ENCODE data around the gene LZTFL1. TPM values are rescaled to one million over a fixed set of nuclear protein-coding genes. Genes with fewer than 3 reads are reported as not detected.

Gene LZTFL1
- total RNA-seq, 2 experiments from 2014 or later = 8.0 to 8.4 TPM

- DNase-seq = peak; percentile 43
- POLR2A ChIA-PET = no interaction called here
- H3K4me1 Mint-ChIP-seq = peaks cover 6% of the 10 kb centered on the region
Observed at GRCh38 chr3:45795882-45796765, 45.8 kb downstream of the LZTFL1 start, which contains the start of gene SLC6A20. TSS of gene SLC6A20 (minus strand) at chr3:45796536. CDS start at chr3:45796419, 117 bp downstream.

GRCh38 chr3:45795509-45795881 is 46.4 kb downstream of the LZTFL1 start:
- peaks cover 73% of the 10 kb centered on the region for H3K27me3 Mint-ChIP-seq
- DNase-seq = no peak
- peaks cover 4% of the 10 kb centered on the region for H3K9me3 Mint-ChIP-seq
- POLR2A ChIA-PET = no interaction called here
- H3K36me3 Mint-ChIP-seq = no peaks in the 10 kb centered on the region
- peaks cover 6% of the 10 kb centered on the region for H3K4me1 Mint-ChIP-seq
- ATAC-seq (ENCODE audit: low read depth) = no peak
- peak overlapping the region; percentile 69 for H3K4me3 Mint-ChIP-seq
- no peak overlapping the region for H3K27ac Mint-ChIP-seq

More at GRCh38 chr3:45795882-45796765, 45.8 kb downstream of the LZTFL1 start, which contains the start of gene SLC6A20:
- Mint-ChIP-seq H3K27me3 (peaks cover 73% of the 10 kb centered on the region), H3K27ac (no peak within 1 kb of the TSS), H3K9me3 (no peaks in the 10 kb centered on the region), H3K4me3 (peak within 1 kb of the TSS; percentile 69), H3K36me3 (no peaks in the 10 kb centered on the region)
- ATAC-seq (ENCODE audit: low read depth) = peak; percentile 26

DNA sequence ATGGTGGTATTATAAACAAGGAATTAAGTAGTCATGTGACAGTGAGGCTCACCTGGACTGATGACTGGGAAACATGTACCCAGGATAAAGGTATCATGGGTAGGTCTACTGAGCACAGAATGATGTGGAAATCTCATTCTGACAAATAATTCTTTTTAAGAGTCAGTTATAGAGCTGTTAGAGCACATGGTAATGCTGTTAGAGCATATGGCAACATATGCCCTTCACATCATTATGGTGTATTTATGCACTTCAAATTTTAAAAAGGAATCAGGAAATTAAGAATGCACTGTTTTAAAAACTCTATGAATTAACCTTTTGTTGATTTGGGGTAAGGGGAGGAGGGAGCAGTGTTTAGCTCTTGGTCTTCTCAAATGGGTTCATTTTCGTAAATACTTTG is 47.3 kb downstream of the LZTFL1 start:
- no peak for ATAC-seq (ENCODE audit: low read depth)
- DNase-seq = no peak
- Mint-ChIP-seq H3K27ac (no peak overlapping the region), H3K9me3 (peaks cover 6% of the 10 kb centered on the region), H3K4me1 (peaks cover 6% of the 10 kb centered on the region), H3K36me3 (no peaks in the 10 kb centered on the region), H3K4me3 (no peak overlapping the region), H3K27me3 (peaks cover 74% of the 10 kb centered on the region)
- POLR2A ChIA-PET = no interaction called here

- ATAC-seq (ENCODE audit: low read depth) = no peak
- Mint-ChIP-seq H3K4me3 (no peak overlapping the region), H3K36me3 (no peaks in the 10 kb centered on the region), H3K4me1 (peaks cover 6% of the 10 kb centered on the region), H3K27ac (no peak overlapping the region), H3K27me3 (peaks cover 71% of the 10 kb centered on the region), H3K9me3 (peaks cover 6% of the 10 kb centered on the region)
- DNase-seq = no peak
- POLR2A ChIA-PET = interaction anchor here (0.6 kb wide), 1 partner anchor 395 kb away, joined by 3 read pairs; no protein-coding TSS in a partner anchor
Observed at GRCh38 chr3:45794177-45794560, 47.8 kb downstream of the LZTFL1 start.

- Mint-ChIP-seq H3K27me3 (peaks cover 71% of the 10 kb centered on the region), H3K36me3 (no peaks in the 10 kb centered on the region), H3K9me3 (peaks cover 6% of the 10 kb centered on the region), H3K27ac (no peak overlapping the region), H3K4me3 (no peak overlapping the region), H3K4me1 (peaks cover 6% of the 10 kb centered on the region)
- DNase-seq = no peak
- POLR2A ChIA-PET = interaction anchor here (0.6 kb wide), 1 partner anchor 394 kb away, joined by 3 read pairs; no protein-coding TSS in a partner anchor
- ATAC-seq (ENCODE audit: low read depth) = no peak
Observed at GRCh38 chr3:45793482-45794176, 48.3 kb downstream of the LZTFL1 start.

DNA sequence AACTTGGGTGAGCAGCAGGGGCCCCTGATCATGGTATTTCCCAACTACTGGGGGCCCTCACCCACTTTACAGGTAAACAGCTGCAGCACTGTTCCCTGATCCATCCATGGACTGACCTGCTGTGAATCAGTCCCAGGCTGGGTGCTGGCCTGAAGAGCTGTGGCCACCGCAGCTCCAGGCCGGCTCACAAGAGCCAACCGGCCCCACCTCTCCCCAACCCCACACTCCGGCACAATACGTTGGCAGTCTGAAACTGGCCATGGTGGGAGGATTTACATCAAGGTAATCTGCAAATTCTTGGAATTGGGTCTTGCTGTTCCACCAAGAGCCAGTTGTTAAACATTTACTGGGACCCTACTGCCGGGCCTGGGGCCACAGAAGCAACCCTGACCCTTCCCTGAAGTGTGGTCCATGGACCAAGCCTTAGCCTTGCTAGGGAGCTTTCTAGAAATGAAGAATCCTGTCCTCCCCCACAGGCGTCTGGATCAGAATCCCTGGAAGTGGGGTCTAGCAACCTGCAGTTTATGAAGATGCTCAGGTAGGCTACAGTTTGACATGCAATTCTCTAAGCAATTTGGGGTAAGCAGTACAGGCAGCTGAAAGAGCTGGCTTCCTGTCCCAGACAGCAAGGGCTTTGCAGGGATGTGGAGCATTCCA is 49.3 kb downstream of the LZTFL1 start:
- Mint-ChIP-seq H3K9me3 (peaks cover 6% of the 10 kb centered on the region), H3K4me3 (no peak overlapping the region), H3K27me3 (peaks cover 61% of the 10 kb centered on the region), H3K36me3 (no peaks in the 10 kb centered on the region), H3K4me1 (peaks cover 6% of the 10 kb centered on the region), H3K27ac (no peak overlapping the region)
- ATAC-seq (ENCODE audit: low read depth) (no peak), DNase-seq (no peak)
- POLR2A ChIA-PET = no interaction called here

- Mint-ChIP-seq H3K4me1 (peaks cover 6% of the 10 kb centered on the region), H3K4me3 (no peak overlapping the region), H3K27ac (no peak overlapping the region), H3K36me3 (no peaks in the 10 kb centered on the region), H3K27me3 (peaks cover 60% of the 10 kb centered on the region), H3K9me3 (peaks cover 6% of the 10 kb centered on the region)
- POLR2A ChIA-PET = no interaction called here
- ATAC-seq (ENCODE audit: low read depth) (no peak), DNase-seq (no peak)
Observed at GRCh38 chr3:45792036-45792435, 49.9 kb downstream of the LZTFL1 start.

GRCh38 chr3:45790596-45790995 is 51.3 kb downstream of the LZTFL1 start:
- Mint-ChIP-seq H3K4me3 (no peak overlapping the region), H3K4me1 (peaks cover 2% of the 10 kb centered on the region), H3K9me3 (peaks cover 6% of the 10 kb centered on the region), H3K27me3 (peaks cover 50% of the 10 kb centered on the region), H3K27ac (no peak overlapping the region), H3K36me3 (no peaks in the 10 kb centered on the region)
- POLR2A ChIA-PET = no interaction called here
- no peak for ATAC-seq (ENCODE audit: low read depth)
- no peak for DNase-seq

DNA sequence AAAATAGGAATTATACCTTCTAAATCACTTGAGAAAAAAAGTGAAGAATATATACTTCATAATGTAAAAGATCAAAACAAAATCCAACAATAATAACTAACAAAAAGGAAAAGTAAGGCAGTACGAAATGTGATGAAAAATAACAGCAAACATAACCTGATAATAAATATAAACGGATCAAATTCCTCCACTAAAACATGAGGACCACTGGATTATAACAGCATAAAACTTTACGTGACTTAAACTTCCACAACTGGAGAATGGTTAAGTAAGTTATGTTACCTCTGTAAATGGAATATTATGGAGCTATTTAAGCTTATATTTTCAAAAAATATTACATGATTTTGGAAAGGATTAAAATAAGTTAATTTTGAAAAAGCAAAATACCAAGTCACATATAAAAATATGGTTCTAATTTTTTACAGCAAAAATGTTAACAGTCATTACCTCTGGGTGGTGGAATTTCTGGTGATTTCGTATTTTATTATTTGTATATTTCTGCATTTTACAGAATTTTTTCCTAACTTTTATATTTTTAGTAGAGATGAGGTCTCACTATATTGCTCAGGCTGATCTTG is 52.6 kb downstream of the LZTFL1 start:
- ATAC-seq (ENCODE audit: low read depth) = no peak
- Mint-ChIP-seq H3K36me3 (no peaks in the 10 kb centered on the region), H3K27me3 (peaks cover 44% of the 10 kb centered on the region), H3K9me3 (peaks cover 6% of the 10 kb centered on the region), H3K4me3 (no peak overlapping the region), H3K4me1 (no peaks in the 10 kb centered on the region), H3K27ac (no peak overlapping the region)
- DNase-seq = no peak
- POLR2A ChIA-PET = no interaction called here

DNA sequence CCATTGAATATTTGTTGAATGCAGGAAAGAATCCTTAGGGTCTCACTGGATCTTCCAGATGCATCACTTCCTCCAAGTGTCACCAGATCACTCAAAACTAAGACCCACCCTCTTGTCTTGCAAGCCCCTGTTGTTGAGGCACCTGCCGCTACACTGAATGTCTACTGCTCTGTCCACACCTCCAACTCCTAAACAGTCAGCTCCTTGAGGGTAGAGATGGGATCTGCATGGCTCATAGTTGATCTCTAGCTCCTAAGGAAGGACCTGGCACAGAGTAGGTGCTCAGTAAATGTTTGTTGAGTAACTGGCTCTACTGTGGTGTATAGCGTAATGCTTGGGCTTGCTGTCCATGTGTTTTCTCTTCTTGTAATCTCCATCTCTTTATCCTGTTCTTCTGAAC is 54.4 kb downstream of the LZTFL1 start:
- ATAC-seq (ENCODE audit: low read depth) = no peak
- H3K4me1 Mint-ChIP-seq = no peaks in the 10 kb centered on the region
- peaks cover 6% of the 10 kb centered on the region for H3K9me3 Mint-ChIP-seq

GRCh38 chr3:45786801-45787495 is 55.0 kb downstream of the LZTFL1 start:
- H3K27me3 Mint-ChIP-seq = peaks cover 32% of the 10 kb centered on the region

More for the DNA sequence above, 54.4 kb downstream of the LZTFL1 start:
- no peak for DNase-seq
- Mint-ChIP-seq H3K36me3 (no peaks in the 10 kb centered on the region), H3K4me3 (no peak overlapping the region), H3K27ac (no peak overlapping the region), H3K27me3 (peaks cover 32% of the 10 kb centered on the region)
- POLR2A ChIA-PET = no interaction called here

DNA sequence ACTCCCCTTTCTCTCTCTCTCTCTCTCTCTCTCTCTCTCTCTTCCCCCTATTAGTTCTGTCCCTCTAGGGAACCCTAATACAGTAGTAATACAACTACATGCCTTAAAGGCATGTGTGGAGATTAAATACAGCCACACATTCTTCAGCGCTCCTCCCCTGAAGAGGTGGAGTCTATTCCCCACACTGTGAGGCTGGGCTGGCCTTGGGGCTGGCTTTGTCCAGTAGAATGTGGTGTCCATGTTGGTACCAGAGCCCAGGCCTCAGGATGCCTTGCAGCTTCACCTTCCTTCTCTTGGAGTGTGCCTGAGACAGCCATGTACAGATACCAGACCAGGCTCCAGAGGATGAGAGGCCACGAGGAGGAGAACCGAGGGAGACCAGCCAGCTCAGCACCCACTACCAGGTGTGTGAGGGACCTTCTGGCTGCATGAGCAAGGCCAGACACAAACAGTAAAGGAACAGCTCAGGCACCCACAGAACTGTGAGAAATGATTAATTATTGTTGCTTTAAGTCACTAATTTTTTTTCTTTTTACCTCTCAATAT is 56.2 kb downstream of the LZTFL1 start:
- H3K9me3 Mint-ChIP-seq = peaks cover 4% of the 10 kb centered on the region
- ATAC-seq (ENCODE audit: low read depth) = no peak
- POLR2A ChIA-PET = no interaction called here

More at GRCh38 chr3:45786801-45787495, 55.0 kb downstream of the LZTFL1 start:
- Mint-ChIP-seq H3K36me3 (no peaks in the 10 kb centered on the region), H3K9me3 (peaks cover 6% of the 10 kb centered on the region), H3K4me1 (no peaks in the 10 kb centered on the region), H3K4me3 (no peak overlapping the region), H3K27ac (no peak overlapping the region)
- no peak for DNase-seq
- no peak for ATAC-seq (ENCODE audit: low read depth)
- POLR2A ChIA-PET = no interaction called here

More for the DNA sequence above, 56.2 kb downstream of the LZTFL1 start:
- Mint-ChIP-seq H3K36me3 (no peaks in the 10 kb centered on the region), H3K27ac (no peak overlapping the region), H3K4me1 (no peaks in the 10 kb centered on the region), H3K4me3 (no peak overlapping the region), H3K27me3 (peaks cover 27% of the 10 kb centered on the region)
- DNase-seq = no peak
